Stimulated activated CD4-positive, alpha-beta T cell treated with anti-CD3 and anti-CD28 coated beads, TNF-alpha, amount 100 ng/mL, for 48 hours (primary cell): ENCODE data around the gene POU2AF1.
"Not testable (repeated sequence)": the region's sequence is repeated elsewhere in the genome, so short reads cannot be mapped to it uniquely, and the experiment has no call there.

ENCODE experiments used
- DNase-seq, 3 donors: peaks; one replicate each; pipeline ENCODE4 v3.0.0-alpha.2; 2020; ENCODE audit warnings: low read depth in 3 of 3

Gene POU2AF1

DNA sequence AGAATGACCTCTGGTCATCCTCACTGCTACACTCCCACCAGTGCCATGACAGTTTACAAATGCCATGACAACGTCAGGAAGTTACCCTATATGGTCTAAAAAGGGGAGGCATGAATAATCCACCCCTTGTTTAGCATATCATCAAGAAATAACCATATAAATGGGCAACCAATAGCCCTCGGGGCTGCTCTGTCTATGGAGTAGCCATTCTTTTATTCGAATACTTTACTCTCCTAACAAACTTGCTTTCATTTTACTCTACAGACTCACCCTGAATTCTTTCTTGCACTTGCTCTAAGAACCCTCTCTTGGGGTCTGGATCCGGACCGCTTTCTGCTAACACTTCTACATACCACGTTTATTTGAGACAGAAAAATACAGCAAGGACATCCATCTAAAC, 58.9 kb downstream of the POU2AF1 start:
- DNase-seq = not testable (repeated sequence)

- DNase-seq = no peak
Measured at GRCh38 chr11:111319296-111319695, 59.8 kb downstream of the POU2AF1 start.

GRCh38 chr11:111312076-111312475, 67.0 kb downstream of the POU2AF1 start:
- no peak for DNase-seq

GRCh38 chr11:111310723-111311122, 68.4 kb downstream of the POU2AF1 start:
- no peak for DNase-seq

GRCh38 chr11:111310088-111310487, 69.0 kb downstream of the POU2AF1 start:
- DNase-seq = no peak

- no peak for DNase-seq
Measured at GRCh38 chr11:111309215-111309915, 69.7 kb downstream of the POU2AF1 start.

DNA sequence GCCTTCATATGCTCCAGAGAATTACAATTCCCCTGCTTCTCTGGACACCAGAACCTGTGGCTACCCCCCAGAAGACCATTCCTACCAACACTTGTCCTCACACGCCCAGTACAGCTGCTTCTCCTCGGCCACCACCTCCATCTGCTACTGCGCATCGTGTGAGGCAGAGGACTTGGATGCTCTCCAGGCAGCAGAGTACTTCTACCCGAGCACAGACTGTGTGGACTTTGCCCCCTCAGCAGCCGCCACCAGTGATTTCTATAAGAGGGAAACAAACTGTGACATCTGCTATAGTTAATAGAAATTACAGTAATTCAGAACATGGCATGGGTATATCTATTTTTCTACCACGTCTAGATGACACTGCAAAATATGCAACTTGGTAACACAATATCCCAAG, 70.9 kb downstream of the POU2AF1 start:
- DNase-seq = no peak

- DNase-seq = no peak
Measured at GRCh38 chr11:111307472-111308108, 71.5 kb downstream of the POU2AF1 start.

DNA sequence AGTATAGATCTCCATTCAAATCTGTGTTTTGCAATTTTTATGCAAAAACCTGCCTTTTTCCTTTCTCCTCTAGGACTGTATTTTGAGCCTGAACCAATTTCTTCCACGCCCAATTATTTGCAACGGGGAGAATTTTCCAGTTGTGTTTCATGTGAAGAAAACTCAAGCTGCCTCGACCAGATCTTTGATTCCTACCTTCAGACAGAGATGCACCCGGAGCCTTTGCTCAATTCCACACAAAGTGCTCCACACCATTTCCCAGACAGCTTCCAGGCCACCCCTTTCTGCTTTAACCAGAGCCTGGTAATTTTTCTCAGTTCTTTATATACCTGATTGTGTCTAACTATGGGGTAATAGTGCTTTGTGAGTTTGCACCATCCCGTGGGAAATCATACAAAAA, 72.8 kb downstream of the POU2AF1 start:
- no peak for DNase-seq

- DNase-seq = no peak
Measured at GRCh38 chr11:111305876-111306275, 73.2 kb downstream of the POU2AF1 start.

- no peak for DNase-seq
Measured at GRCh38 chr11:111305162-111305802, 73.8 kb downstream of the POU2AF1 start.

GRCh38 chr11:111303461-111303860, 75.6 kb downstream of the POU2AF1 start:
- DNase-seq = no peak

DNA sequence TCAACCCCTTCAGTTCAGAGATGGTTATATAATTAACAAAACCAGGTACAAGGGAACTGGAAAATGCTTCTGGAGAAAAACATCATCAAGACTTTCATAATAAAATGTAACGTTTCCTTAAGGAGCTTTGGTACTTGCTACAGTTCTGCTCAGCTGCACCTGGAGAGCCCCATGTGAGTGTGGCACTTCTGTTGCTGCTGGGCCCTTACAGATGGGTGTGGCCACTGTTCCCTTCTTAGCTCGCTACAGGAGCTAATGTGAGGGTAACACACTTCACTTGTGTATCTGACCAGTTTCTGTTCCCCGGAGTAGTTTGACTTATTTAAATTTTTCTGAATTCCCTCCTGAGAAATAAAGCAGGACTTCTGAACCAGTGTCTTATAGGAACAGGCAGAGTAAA, 76.8 kb downstream of the POU2AF1 start:
- DNase-seq = no peak
